Esophagus squamous epithelium (tissue), 5 donors: ENCODE results near the gene NEUROD2. TPM values are rescaled to one million over a fixed set of nuclear protein-coding genes. Genes with fewer than 3 reads are reported as not detected.

Experiments used
- DNase-seq: peaks from one replicate; lab custom pipeline; 2025; lab: John Stamatoyannopoulos, UW
- H3K27ac ChIP-seq, 4 donors: fragments of 200-600 bp; sonication (generic); one replicate each; pipeline ENCODE4 v1.5.1; 2016 to 2019; ENCODE audit warnings: mild to moderate bottlenecking in 1 of 4
- H3K27me3 ChIP-seq, 4 donors: fragments of 200-600 bp; sonication (generic); 1 replicate in 3 of 4; 2 replicates in 1 of 4; pipeline versions ENCODE4 v1.5.1 to v1.6.0; 2017 to 2021; ENCODE audit warnings: antibody characterized with exemption in 1 of 4
- H3K36me3 ChIP-seq, 3 donors: fragments of 200-600 bp; sonication (generic); one replicate each; pipeline ENCODE4 v1.5.1; 2016 to 2019
- H3K4me1 ChIP-seq, 3 donors: fragments of 200-600 bp; sonication (generic); one replicate each; pipeline ENCODE4 v1.5.1; 2017 to 2019
- H3K4me3 ChIP-seq, 4 donors: fragments of 200-600 bp; sonication (generic); 1 replicate in 3 of 4; 2 replicates in 1 of 4; pipeline ENCODE4 v1.5.1; 2016 to 2019; ENCODE audit warnings: mild to moderate bottlenecking in 2 of 4, moderate library complexity in 1 of 4
- H3K9me3 ChIP-seq, 3 donors: fragments of 200-600 bp; sonication (generic); one replicate each; pipeline ENCODE4 v1.5.1; 2016 to 2019
- CTCF ChIP-seq, 6 experiments: fragments of 450-650 bp in 4 of 6; fragments of 200-600 bp in 2 of 6; sonication (generic) in 2 of 6; IDR thresholded peaks; one replicate each; pipeline ENCODE4 v1.5.1; 2016 to 2019; ENCODE audit warnings: antibody characterized with exemption in 6 of 6, mild to moderate bottlenecking in 4 of 6, moderate library complexity in 4 of 6
- POLR2A ChIP-seq, 4 donors: fragments of 450-650 bp; IDR thresholded peaks; one replicate each; pipeline ENCODE4 v1.6.1; 2017; ENCODE audit warnings: antibody characterized with exemption in 4 of 4, mild to moderate bottlenecking in 4 of 4, moderate library complexity in 3 of 4
- WGBS, 2 donors: methylation state at CpG; one replicate each; pipeline ENCODE4 v1.1.5; 2018; 5-methylcytosine and 5-hydroxymethylcytosine counted together
- intact Hi-C: fragments of 100-400 bp; cut with DNase I; formaldehyde crosslinking; loops from one replicate; pipeline ENCODE4 v1.15.0; 2022
- total RNA-seq, 4 donors: library from RNA; depleted of rRNA; stranded (reverse); fragments of >200 nt; gene quantifications; one replicate each; pipeline ENCODE4 v1.1.0, GENCODE V29; 2016
- donor health status: DM: yes; HTN: yes; CAD: no.

Gene NEUROD2
- total RNA-seq, 4 donors from 2014 or later = not detected

GRCh38 chr17:39603304-39604016, 4.3 kb downstream of the NEUROD2 start:
- Histone ChIP-seq H3K4me3 (no peak overlapping the region), H3K27me3 (peaks cover 56 to 100% (median 77%) of the 10 kb centered on the region in 4 donors), H3K4me1 (peaks cover 42 to 72% (median 46%) of the 10 kb centered on the region in 3 donors), H3K9me3 (no peaks in the 10 kb centered on the region), H3K27ac (no peak overlapping the region), H3K36me3 (no peaks in the 10 kb centered on the region)
- TF ChIP-seq POLR2A (IDR thresholded peaks at IDR 0.05) (no peak), CTCF (IDR thresholded peaks at IDR 0.05) (no peak)
- WGBS, 2 donors = 5 to 8% methylated on average over 14 of the region's 14 CpGs
- intact Hi-C loops = no loop called here
- no peak for DNase-seq

- Histone ChIP-seq H3K4me1 (peaks cover 43 to 72% (median 46%) of the 10 kb centered on the region in 3 donors), H3K27ac (no peak overlapping the region), H3K27me3 (peaks cover 56 to 100% (median 77%) of the 10 kb centered on the region in 4 donors), H3K9me3 (no peaks in the 10 kb centered on the region), H3K4me3 (no peak overlapping the region), H3K36me3 (no peaks in the 10 kb centered on the region)
- no peak for TF ChIP-seq CTCF (IDR thresholded peaks at IDR 0.05)
- no peak for DNase-seq
- WGBS, 2 donors = 33 to 59% methylated on average over 2 to 4 of the region's 4 CpGs
- intact Hi-C loops = no loop called here
These were observed 5.0 kb downstream of the NEUROD2 start for GRCh38 chr17:39602533-39603303.

GRCh38 chr17:39601758-39602532, 5.8 kb downstream of the NEUROD2 start:
- Histone ChIP-seq H3K4me1 (peaks cover 38 to 71% (median 38%) of the 10 kb centered on the region in 3 donors), H3K9me3 (no peaks in the 10 kb centered on the region), H3K27ac (no peak overlapping the region), H3K27me3 (peaks cover 57 to 100% (median 76%) of the 10 kb centered on the region in 4 donors), H3K4me3 (no peak overlapping the region), H3K36me3 (no peaks in the 10 kb centered on the region)
- DNase-seq = no peak
- no peak for TF ChIP-seq POLR2A (IDR thresholded peaks at IDR 0.05)
- TF ChIP-seq CTCF (IDR thresholded peaks at IDR 0.05) = no peak
- intact Hi-C loops = no loop called here
- WGBS, 2 donors = 51 to 57% methylated on average over 11 to 12 of the region's 12 CpGs

- intact Hi-C loops = no loop called here
- no peak for DNase-seq
- Histone ChIP-seq H3K9me3 (no peaks in the 10 kb centered on the region), H3K36me3 (no peaks in the 10 kb centered on the region), H3K4me1 (peaks cover 30 to 68% (median 30%) of the 10 kb centered on the region in 3 donors), H3K4me3 (no peak overlapping the region), H3K27me3 (peaks cover 56 to 100% (median 76%) of the 10 kb centered on the region in 4 donors), H3K27ac (no peak overlapping the region)
- TF ChIP-seq POLR2A (IDR thresholded peaks at IDR 0.05) = no peak
- TF ChIP-seq CTCF (IDR thresholded peaks at IDR 0.05) = no peak
- 21 to 31% methylated on average over 13 to 14 of the region's 21 CpGs for WGBS, 2 donors
These were observed 6.6 kb downstream of the NEUROD2 start for GRCh38 chr17:39600997-39601597.
